ENCODE measurements around the gene IL6. TPM values are rescaled to one million over a fixed set of nuclear protein-coding genes. Genes with fewer than 3 reads are reported as not detected.

The IL6 gene
- total and polyA plus RNA-seq, 9 of the 15 experiments (the other 6 are each of a cell fraction or from before 2014, with no cell fraction given): 0.76 to 2.9 (median 1.5) TPM

DNA sequence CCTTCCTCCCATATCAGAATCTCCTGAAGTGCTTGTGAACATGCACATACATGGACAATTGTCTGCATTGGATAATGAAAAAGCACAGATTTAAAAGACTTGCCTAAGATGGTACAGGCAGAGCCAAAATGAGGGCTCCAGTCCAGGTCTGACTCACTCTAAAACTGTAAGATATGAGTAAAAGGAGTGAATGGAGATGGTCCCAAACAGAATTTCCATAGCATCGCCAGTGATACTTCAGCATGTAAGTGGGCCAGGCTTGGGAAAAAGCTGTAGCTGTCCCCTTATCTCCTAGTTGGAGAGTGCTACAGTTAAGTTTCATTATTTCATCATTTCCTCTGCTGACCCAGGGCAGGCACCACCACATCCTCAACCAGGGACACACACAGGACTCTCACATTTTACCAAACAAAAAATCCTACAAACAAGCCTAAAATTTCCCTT, 26.4 kb upstream of the IL6 start (continued):
- TF ChIP-seq DMBX1 (CRISPR knock-in tag; IDR thresholded peaks at IDR 0.05; ENCODE audit: borderline replicate concordance) (peak; percentile 90), ZC3H8 (IDR thresholded peaks at IDR 0.05) (no peak), EHMT2 (IDR thresholded peaks at IDR 0.05) (no peak), ZNF354B (CRISPR knock-in tag; IDR thresholded peaks at IDR 0.05) (no peak), MEF2D (tag; conservative IDR thresholded peaks at IDR 0.05; ENCODE audit: low read depth) (no peak), ZNF133 (CRISPR knock-in tag; IDR thresholded peaks at IDR 0.05) (no peak), ZNF551 (CRISPR knock-in tag; IDR thresholded peaks at IDR 0.05) (no peak), SP1 (CRISPR knock-in tag; IDR thresholded peaks at IDR 0.05) (no peak), CBX2 (IDR thresholded peaks at IDR 0.05; ENCODE audit: insufficient read depth, low read length, poor library complexity, severe bottlenecking) (no peak), CTBP1 (IDR thresholded peaks at IDR 0.05; ENCODE audit: borderline replicate concordance) (peak; percentile 42; the same call in 1 of the 2 replicates), ZSCAN29 (IDR thresholded peaks at IDR 0.05) (no peak), ZNF57 (CRISPR knock-in tag; IDR thresholded peaks at IDR 0.05) (no peak), NCOA6 (IDR thresholded peaks at IDR 0.05) (no peak), BRD4 (IDR thresholded peaks at IDR 0.05) (no peak), POLR2AphosphoS5 (IDR thresholded peaks at IDR 0.05; ENCODE audit: control insufficient read depth, insufficient read depth, low read depth, low read length) (0 out of 2 replicates have a peak, but pooled peaks have one; percentile 24), FIP1L1 (IDR thresholded peaks at IDR 0.05; ENCODE audit: low read depth, low read length, poor library complexity, severe bottlenecking) (no peak), PHF20 (IDR thresholded peaks at IDR 0.05; ENCODE audit: partially characterized antibody) (no peak), ZNF699 (CRISPR knock-in tag; IDR thresholded peaks at IDR 0.05; ENCODE audit: insufficient replicate concordance) (no peak), ZNF766 (CRISPR knock-in tag; conservative IDR thresholded peaks at IDR 0.05) (0 out of 2 replicates have a peak, but pooled peaks have one; percentile 28)
- TF ChIP-seq, protein P1, sequence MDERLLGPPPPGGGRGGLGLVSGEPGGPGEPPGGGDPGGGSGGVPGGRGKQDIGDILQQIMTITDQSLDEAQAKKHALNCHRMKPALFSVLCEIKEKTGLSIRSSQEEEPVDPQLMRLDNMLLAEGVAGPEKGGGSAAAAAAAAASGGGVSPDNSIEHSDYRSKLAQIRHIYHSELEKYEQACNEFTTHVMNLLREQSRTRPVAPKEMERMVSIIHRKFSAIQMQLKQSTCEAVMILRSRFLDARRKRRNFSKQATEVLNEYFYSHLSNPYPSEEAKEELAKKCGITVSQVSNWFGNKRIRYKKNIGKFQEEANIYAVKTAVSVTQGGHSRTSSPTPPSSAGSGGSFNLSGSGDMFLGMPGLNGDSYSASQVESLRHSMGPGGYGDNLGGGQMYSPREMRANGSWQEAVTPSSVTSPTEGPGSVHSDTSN (CRISPR knock-in tag; IDR thresholded peaks at IDR 0.05; ENCODE audit: low read depth): no peak
- TF ChIP-seq, protein P1 (tag; conservative IDR thresholded peaks at IDR 0.05; ENCODE audit: low read depth): no peak
- TF ChIP-seq, protein P2, sequence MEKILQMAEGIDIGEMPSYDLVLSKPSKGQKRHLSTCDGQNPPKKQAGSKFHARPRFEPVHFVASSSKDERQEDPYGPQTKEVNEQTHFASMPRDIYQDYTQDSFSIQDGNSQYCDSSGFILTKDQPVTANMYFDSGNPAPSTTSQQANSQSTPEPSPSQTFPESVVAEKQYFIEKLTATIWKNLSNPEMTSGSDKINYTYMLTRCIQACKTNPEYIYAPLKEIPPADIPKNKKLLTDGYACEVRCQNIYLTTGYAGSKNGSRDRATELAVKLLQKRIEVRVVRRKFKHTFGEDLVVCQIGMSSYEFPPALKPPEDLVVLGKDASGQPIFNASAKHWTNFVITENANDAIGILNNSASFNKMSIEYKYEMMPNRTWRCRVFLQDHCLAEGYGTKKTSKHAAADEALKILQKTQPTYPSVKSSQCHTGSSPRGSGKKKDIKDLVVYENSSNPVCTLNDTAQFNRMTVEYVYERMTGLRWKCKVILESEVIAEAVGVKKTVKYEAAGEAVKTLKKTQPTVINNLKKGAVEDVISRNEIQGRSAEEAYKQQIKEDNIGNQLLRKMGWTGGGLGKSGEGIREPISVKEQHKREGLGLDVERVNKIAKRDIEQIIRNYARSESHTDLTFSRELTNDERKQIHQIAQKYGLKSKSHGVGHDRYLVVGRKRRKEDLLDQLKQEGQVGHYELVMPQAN (IDR thresholded peaks at IDR 0.05; ENCODE audit: borderline replicate concordance): no peak
- TF ChIP-seq, protein P3, sequence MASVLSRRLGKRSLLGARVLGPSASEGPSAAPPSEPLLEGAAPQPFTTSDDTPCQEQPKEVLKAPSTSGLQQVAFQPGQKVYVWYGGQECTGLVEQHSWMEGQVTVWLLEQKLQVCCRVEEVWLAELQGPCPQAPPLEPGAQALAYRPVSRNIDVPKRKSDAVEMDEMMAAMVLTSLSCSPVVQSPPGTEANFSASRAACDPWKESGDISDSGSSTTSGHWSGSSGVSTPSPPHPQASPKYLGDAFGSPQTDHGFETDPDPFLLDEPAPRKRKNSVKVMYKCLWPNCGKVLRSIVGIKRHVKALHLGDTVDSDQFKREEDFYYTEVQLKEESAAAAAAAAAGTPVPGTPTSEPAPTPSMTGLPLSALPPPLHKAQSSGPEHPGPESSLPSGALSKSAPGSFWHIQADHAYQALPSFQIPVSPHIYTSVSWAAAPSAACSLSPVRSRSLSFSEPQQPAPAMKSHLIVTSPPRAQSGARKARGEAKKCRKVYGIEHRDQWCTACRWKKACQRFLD (CRISPR knock-in tag; IDR thresholded peaks at IDR 0.05): peak; percentile 34; the same call in 1 of the 2 replicates
